HS-27A (cell line): ENCODE data around the gene TP53I13.

Experiments used
- DNase-seq: peaks from one replicate; pipeline ENCODE4 v3.0.0-alpha.2; 2012; ENCODE audit warnings: low read depth, missing footprints

Gene TP53I13

DNA sequence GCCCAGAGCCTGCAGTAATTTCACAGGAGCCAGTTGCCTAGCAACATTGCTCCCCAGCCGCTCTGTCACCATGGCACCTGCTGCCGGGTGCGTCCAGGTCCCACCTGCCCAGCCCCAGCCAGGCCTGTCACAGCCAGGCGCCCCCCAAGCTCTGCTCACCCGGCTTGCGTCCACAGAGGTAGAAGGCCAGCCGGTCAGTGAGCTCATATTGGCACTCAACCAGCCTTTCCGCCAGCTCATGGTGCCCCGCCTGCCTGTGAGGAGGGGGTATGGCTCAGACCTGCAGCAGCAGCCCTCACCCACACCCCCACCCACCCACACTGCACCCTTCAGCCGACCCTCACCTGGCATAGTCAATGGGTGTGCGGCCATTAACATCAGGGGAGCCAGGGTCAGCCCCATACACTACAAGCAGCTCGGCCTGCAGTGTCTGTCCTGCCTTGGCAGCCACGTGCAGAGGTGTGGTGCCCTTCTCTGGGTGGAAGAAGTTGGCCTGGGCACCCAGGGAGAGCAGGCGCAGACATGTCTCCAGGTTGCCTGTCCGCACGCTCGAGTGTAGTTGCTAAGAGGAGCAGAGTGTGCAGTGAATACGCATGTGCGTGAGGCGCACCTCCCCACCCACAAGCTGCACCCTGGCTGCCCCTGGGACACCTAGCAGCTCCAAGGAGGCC, 13.2 kb downstream of the TP53I13 start:
- no peak for DNase-seq

DNA sequence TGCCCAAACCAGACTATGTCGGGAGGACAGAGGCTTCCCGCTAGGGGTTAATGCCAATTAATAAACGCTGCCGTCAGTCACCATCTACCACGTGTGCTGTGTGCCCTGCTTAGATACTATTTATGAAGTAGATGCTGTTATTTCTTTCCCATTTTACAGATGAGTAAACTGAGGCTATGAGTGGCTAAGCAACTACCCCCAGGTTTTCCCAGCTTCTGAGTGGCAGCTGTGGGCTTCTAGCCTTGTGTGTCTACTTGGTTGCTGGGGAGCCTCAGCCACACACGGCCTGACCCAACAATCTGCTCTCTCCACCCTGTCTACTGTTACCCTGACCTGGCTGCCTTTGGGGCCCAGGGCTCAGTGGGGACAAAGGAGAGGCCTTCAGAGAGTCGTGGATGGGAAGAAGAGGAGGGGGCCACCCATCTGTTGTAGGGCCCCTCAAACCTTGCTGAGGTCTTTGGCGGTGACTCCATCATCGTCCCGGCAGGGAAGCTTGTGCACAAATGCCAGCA, 13.8 kb downstream of the TP53I13 start:
- DNase-seq: no peak

DNA sequence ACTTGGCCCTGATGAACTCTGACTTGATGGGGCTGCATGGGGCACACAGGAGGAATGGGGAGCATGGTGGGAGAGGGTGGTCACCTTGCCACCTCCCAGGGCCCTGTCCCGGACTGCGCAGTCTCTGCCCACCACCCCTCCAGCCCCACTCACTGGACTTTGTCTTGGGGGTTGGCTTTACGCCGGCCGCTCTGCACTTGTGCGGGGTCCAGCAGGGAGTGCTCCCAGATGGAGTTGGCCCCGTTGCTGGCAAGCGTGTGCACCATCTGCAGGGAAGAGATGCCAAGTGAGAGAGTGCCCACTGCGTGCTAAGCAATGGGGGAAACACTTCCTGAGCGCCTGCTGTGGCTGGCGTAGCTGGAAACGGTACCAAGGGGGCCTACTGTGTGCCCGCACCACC, 14.3 kb downstream of the TP53I13 start:
- DNase-seq: no peak

DNA sequence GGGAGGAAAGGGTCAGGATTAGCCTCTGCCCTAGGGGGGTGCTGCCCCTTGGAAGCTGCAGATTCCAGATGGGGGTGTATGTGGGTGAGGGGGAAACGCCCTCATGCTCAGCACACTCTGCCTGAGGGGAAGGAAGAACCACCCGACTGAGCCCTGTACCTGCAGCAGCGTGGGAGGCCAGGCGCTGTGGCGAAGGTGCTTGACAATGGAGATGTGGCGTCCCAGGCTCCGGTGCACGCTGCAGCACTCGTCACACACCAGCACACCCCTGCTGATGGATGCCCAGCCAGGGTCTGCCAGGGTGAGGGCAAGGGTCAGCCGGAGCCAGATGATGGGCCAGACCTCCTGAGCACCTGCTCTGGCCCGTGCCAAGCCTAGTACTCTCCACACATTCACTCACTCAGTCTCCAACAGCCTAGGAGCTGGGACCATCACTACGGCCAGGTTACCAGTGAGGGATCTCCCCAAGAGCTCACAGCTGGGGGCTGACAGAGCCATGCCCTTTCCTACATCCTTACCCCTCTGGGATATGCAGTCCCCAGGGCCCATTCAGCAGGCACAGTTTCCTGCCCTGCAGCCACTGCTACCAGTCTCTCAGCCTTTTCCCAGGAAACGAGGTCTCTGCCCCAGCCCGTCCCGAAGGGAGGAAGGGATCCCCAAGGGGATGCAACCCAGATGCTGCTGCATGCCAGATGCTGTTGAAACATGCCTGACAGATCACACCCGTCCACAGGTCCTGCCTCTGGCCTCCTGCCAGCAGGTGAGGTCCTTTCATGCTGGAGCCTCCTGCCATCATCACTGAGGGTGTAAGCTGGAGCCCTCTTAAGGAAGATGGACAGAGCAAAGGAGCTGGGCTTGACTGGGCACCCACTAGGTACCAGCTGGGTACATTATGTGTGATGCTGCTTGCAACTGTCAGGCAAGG, 15.1 kb downstream of the TP53I13 start:
- no peak for DNase-seq

DNA sequence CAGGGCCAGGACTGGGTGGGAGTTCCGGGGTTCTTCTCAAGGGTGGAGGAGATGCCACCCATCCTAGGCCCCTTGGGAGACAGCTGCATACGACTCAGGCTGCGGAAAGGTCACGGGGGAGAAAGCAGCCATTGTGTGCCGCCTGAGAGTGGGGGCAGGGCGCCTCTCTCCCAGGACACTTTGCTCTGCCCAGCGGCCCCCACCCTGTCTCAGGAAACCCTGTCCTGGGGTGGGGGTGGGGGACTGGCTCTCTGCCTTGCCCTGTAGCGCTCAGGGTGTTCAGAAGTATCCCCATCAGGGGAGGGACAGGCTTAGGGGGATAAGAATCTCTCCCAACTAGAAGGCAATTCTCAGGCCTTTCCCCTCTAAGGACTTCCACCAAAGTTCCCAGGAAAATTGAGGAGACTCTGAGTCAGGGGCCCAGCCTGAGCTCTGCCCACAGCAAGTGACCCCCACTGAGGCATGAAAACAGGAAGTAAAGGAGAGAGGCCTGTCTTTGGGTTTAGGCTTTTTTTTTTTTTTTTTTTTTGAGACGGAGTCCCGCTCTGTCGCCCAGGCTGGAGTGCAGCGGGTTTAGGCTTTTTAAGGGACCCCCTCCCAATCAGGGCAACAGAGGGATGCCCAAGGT, 16.1 kb downstream of the TP53I13 start:
- no peak for DNase-seq

DNA sequence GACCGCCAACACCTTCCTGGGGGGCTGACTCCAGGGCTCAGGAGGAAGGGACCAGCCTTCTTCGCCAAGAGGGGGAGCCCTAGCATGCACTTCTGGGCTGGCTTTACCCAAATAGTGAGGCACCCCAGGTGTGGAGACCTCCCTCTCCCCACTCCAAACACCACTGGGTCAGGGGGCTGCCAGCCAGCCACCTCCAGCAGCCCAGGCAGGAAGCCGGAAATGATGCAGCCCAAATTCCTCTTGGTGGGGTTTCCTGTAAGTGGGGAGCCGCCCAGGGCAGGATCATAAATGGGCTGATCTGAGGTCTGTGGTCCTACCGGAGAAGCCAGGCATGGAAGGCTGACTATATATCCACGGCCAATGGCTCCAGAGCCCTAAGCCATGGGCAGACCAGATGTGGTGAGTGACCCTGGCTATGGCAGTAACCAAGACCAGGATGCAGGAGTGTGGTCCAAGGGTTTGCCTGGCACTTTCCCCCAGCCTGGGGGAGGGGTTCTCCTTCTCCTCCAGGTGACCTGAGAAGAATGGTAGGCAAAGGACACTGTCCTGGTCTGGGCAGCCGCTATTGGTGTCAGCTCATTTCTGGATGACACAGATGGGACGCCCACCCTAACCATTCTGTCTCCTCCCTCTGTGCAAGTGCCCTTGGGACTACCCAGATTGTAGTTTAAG, 16.7 kb downstream of the TP53I13 start:
- DNase-seq: no peak

DNA sequence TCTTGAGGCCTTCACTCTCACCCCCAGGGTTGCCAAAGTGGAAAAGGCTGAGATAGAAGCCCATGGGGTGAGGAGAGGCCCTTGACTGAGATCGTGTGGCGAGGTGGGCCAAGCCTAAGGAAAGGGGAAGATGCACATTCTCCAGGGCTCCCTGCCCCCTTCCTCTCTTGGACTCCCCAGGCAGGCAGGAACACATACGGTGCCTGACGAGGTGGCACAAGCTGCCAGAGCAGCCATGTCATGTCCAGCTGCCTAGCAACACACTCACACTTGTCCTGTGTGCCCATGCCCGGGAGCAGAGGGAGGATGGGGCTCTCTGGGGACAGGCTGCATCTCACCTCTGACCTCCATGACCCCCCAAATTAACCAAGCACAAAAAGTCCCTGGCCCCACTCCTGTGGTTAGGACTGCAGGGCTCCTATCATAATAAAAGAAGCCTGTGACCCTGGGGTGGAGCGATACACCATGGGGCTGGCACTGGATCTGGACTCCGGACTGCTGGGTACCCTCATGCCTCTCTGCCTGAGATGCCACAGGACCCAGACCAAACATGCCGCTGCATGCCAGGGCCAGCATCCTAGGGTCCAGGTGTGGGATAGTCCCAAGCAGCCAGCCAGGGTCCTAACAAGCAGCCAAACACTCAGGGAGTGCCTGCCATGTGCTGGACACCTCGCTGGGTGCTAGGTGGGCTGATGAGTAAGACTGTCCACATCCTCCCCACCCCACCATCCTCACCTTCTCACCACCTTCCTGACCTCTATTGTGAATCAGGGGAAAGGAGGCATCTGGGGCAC, 18.4 kb downstream of the TP53I13 start:
- no peak for DNase-seq

DNA sequence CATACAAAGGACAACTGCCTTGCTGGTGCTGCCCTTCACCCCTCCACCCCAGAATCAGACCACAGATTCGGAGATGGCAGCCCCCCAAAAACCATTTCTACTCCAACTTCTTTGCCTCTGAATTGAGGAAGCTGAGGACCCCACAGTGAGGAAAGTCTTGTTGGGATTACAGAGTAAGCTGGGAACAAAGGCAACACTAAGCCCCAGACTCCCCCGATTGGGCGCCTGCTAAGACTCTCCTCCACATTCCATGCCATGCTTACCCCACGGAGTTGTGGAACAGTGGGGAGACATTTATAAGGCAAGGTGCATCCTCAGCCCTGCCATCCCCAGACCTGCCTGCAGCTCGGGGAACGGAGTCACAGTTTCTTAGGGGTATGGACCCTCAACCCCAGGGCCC, 19.1 kb downstream of the TP53I13 start:
- no peak for DNase-seq

DNA sequence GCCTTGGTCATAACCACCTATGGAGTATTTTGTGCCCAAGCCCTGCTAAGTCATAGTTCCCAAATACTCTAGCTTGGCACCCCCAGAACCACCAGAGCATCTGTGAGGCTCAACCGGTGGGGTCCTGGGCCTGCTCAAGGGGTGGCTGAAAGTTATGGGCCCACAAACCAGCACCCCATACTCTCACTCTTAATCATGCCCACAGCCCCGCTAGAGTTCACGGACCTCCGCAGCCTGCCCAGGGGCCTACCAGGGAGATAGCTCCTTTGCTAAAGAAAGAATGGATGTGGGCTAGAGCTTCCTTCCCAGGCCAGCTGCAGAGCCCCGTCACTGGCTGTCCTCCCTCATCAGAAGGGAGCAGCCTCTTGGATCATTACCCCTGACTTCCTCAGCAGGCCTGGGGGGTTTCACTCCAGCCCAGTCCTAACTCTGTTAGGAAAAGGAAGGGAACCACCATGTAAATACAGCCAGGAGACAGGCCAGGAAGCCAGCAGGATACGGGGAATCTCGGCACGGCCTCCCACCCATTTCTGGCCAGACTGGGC, 19.6 kb downstream of the TP53I13 start:
- no peak for DNase-seq

DNA sequence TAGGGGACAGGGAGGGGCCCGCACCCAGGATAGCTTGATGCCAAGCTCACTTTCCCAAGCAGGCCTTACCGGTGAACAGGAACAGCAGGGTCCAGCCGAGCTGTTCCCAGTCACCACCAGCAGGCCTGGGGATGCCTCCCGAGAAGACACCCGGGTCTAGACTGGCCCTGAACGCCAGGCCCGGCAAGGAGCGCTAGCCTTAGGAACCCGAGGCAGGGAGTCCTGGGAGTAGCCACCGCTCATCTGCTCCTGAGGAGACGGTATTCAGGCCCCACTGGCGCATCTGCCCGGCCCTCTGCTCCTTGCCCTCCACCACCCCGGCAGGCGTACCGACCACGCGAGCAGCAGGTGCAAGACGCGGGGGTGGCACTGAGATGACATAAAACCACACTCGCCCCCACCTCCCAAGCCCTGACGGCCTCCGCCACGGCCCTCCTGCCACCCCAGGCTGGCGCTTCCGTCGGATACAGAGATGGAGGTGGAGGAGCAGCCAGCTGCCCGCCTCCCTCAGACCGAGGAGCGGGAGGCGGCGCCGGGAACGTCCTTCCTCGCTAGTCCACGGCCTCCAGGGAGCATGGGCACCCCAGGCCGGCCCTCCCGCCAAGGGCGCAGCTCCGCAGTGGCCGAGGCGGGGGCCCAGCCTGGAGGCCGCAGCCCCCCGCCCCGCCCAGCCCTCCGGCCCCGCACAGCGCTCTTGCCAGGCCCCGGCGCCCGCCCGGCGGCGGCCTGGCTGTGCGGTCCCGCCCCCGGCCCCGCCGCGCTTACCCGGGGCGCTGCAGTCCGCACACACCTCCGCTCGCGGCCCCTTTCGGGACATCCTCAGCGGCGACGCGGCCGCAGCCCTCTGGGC, 20.3 kb downstream of the TP53I13 start:
- no peak for DNase-seq

DNA sequence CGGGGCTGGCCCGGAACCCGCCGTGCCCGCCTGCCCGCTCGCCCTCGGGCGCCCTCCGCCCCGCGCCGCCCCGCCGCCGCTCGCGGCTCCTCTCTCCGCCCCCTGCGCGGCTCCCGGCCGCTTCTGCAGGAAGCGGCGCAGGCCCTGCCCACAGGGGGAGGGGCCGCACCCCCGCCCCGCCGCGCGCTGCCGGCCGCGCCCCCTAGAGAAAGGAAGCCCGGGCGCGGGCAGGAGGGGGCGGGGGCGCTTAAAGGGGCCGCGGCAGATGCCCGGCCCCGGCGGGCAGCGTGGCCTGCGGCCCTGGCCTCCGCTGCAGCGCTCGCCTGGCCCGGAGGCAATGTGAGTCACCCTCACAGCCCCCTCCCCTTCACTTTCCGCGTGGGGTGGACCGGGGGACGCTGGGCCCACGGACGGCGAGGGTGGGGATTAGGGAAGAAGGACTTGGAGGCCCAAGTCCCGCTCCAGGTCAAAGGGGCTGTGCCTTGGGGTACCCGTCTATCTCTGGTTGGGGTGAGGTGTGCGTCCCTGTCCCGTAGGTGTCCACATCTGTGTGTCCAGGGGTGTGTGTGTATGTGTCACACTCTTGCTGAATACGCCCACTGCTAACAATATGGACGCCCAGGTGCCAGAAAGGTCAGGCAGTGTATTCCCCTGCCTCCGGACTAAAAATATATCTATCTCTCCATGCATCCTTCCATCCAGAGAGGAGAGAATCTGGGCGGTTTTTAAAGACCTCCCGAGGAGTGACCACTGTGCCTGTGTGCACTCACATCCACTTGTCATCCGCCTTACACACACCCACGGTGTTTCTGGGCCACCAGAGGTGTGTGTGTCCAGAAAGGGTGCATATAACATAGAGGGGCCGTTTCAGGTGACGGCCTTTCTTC, 21.3 kb downstream of the TP53I13 start, which contains the start of gene GIT1:
TSS of gene GIT1 (minus strand) at position 125 of the 887 bp plus-strand sequence. CDS start 270 bp downstream, outside the sequence.
- DNase-seq: no peak

DNA sequence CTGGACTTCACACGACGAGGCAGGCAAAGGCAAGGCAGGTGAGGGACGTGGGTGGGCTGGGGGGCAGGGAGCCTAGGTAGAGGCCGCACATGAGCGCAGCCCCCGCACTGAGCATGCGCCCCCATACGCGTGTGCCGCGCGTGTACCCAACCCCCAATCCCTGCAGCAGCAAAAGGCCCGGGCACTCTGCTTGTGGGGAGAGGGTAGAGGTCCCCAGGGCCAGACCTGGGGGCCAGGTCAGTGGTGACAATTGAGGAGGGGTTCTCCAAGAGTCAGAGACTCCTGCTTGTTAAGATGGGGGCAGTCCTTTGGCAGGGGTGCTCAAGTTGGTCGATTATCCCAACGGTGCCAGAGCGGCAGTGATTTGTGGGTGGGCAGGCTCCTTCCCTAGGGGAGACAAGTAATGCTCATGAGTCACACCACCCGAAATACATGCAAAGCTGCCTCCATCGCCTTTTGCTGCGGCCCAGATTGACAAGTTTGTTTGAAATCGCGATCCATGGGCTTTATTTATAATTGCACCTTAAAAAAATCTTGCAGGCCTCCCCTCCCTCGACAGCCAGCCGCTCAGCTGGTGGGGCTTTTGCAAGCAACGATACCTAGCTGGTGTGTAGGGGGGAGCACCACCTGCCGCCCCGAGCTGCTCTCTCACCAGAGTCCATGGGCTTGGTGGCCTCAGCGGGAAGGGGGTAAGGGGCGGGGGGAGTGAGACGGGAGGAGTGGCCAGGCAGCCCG, 22.1 kb downstream of the TP53I13 start:
- DNase-seq: no peak

DNA sequence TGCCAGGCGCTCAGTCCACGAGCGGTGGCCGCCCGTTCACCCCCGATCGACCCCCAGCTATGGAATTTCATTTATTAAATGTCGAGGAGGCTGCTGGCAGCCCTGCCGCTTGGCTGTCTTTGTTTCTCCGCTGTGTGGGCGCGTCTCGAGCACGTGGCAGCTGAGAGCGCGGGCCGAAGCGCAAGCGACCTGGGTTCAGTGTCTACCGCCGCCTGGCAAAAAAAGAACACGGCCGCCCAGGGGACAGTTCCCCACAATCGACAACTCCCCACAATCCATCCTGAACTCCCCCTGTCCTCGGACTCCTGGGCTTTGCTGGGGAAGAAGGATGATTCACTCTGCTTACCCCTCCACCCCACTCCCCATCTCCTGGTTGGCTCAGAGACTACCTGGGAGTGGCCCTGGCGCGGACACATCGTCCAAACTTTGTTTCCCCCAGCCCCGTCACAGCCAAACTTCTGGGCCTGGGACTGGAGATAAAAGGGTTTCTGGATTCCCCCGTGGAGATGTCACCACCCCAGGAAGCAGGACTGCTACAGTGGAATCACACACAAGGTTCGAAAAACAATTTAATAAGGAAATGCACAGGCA, 22.7 kb downstream of the TP53I13 start:
- DNase-seq: no peak

DNA sequence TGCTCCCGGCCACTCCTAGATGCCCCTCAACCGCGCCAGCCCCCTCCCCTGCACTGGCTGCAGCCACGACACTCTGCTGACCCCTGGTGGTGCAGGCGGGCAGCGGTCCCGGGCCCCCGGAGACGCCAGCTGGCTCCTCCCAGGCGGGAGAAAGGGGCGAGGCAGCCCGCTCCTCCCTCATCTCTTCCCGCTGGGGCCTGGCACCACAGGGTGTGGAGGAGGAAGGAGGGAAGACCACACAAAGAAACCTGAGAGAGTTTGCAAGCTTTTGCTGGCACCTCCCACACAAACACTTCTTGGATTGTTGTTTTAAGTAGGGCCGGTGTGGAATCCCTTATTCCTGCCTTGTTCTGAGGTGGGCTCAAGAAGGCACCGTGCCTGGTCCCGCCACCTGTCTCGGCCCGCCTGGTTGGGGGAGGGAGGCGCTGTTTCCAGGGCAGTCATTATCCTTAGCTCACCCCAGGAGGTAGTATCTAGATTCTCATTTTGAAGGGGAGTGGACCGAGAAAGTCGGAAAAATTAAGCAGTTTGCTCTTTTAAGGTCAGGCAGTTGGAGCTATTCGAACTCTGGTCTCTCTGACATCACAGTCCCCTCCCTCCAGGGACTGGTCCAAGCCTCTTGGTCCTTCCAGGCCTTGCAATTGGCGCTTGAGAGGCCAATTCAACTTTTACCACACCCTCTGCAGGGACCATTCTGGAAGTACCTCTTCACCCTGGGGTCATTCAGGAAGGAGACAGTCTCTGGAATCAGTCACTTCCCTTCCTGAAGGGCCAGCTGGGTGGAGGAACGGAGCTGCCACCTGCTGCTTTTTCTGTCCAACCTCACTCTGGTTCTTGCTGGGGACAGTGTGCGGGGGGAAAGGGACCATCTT, 23.5 kb downstream of the TP53I13 start:
- DNase-seq: no peak

DNA sequence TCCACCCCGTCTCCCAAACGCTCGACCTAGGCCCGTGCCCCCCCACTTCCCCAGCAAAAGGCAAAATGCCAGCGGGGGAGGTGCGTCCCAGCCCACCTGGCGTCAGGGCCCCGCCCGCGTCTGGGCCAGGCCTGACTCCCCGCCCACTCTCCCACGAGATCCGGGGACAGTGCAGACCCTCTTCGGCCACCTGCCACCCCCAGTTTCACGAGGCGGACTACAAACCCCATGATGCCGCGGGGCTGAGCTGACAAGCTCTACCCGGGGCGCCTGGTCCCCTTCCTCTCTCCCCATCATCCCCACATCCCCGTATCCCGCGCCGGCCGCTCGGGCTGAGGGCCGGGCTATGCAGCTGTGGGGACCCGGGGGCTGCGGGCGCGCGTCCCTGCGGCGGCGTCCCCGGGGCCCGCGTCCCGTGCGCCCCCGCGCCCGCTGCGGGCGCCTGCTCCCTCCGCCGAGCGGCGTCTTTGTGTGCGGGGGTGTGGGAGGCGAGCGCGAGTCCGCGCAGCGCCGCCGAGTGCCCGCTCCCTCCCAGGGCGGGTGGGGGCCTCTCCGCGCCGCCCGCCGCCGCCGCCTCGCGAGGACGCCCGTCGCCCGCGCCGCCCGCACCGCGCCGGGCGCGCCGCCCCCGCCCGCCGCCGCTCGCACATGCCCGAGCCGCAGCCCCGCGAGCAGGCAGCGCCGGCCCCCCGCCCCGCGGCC, 24.5 kb downstream of the TP53I13 start, which contains the start of gene ANKRD13B:
TSS of gene ANKRD13B (plus strand) at position 283 of the 702 bp plus-strand sequence. CDS start 490 bp downstream, outside the sequence.
- no peak for DNase-seq
